ENCODE data around the gene ASGR1. TPM values are rescaled to one million over a fixed set of nuclear protein-coding genes. Genes with fewer than 3 reads are reported as not detected.

ASGR1 gene
- total RNA-seq, 2 experiments from 2014 or later, result 0.63 to 1.3 TPM

DNA sequence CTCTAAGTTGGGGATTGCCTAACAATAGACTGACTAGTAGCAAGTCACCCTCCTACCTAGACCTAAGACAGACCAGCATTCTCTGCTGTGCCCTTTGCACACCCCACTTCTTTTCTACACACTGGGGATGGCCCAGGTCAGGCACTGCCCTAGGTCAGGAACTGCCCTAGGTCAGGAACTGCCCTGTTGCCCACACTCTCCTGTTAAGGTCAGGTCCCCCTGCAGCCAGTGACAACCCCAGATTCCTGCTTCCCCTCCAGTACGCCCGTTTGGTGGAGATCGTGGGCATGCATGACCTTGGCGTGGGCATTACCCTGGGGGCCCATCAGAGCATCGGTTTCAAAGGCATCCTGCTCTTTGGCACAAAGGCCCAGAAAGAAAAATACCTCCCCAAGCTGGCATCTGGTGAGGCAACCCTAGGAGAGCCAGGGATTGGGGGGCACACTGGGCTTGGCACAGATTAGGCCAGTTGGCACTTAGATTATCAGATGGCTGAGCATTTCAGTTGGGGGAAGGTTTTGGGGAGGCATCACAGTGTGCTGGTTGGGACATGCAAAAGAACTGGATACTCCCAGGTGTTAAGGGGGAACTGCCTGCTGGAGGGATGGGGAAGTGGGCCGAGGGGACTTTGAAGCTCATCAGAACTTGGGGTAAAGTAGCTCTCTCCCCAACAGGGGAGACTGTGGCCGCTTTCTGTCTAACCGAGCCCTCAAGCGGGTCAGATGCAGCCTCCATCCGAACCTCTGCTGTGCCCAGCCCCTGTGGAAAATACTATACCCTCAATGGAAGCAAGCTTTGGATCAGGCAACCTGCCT is 42.3 kb upstream of the ASGR1 start:
- ATAC-seq, result no peak

DNA sequence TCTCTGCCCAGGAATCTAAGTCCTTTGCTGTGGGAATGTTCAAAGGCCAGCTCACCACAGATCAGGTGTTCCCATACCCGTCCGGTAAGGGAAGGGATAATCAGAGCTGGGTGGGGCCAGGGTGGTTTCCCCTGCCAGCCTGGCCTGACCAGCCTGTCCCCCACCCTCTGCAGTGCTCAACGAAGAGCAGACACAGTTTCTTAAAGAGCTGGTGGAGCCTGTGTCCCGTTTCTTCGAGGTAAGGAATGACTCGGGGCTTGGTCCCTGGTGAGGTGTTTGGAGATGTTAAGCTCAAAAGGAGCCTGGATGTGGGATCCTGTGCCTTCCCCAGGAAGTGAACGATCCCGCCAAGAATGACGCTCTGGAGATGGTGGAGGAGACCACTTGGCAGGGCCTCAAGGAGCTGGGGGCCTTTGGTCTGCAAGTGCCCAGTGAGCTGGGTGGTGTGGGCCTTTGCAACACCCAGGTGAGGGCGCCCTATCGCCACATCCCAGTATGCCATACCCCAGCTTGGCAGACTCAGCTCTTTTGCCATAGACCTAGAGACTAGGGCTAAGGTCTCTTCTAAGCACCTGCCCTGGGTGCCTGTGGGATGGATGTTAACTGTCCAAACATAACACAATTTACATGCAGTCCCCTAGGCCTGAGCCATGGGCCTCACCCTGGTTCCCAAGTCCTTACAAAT is 41.6 kb upstream of the ASGR1 start:
- ATAC-seq (peak; percentile 56), DNase-seq (peak; percentile 74)
- Mint-ChIP-seq H3K9me3 (ENCODE audit: insufficient read depth) (no peaks in the 10 kb centered on the region), H3K4me3 (peak overlapping the region; percentile 96), H3K27me3 (ENCODE audit: low read depth) (no peaks in the 10 kb centered on the region), H3K36me3 (ENCODE audit: low read depth) (peaks cover 35% of the 10 kb centered on the region), H3K27ac (peak overlapping the region; percentile 95), H3K4me1 (ENCODE audit: low read depth) (peaks cover 50% of the 10 kb centered on the region)
- ChIA-PET CTCF (interaction anchor here (0.8 to 4.5 kb wide), 18 partner anchors 9 to 467 kb away, joined by 3 to 37 read pairs (median 4); partner anchors contain the start of genes DVL2, PHF23 and TP53), POLR2A (interaction anchor here (0.8 to 5.4 kb wide), 10 partner anchors 9 to 175 kb away, joined by 3 to 35 read pairs (median 5); partner anchors contain the start of genes CTDNEP1, DVL2, ELP5 and GABARAP)

More for the DNA sequence above, 42.3 kb upstream of the ASGR1 start:
- peaks cover 42% of the 10 kb centered on the region for H3K4me1 Mint-ChIP-seq (ENCODE audit: low read depth)
- peak overlapping the region; percentile 96 for H3K4me3 Mint-ChIP-seq
- peak overlapping the region; percentile 95 for H3K27ac Mint-ChIP-seq
- no peaks in the 10 kb centered on the region for H3K27me3 Mint-ChIP-seq (ENCODE audit: low read depth)
- ChIA-PET POLR2A (interaction anchor here (0.8 to 5.4 kb wide), 7 partner anchors 8 to 176 kb away, joined by 3 to 35 read pairs (median 6); partner anchors contain the start of genes CTDNEP1, DVL2, ELP5 and GABARAP), CTCF (interaction anchor here (0.8 to 4.5 kb wide), 17 partner anchors 8 to 466 kb away, joined by 3 to 37 read pairs (median 5); partner anchors contain the start of genes DVL2, PHF23 and TP53)
- H3K9me3 Mint-ChIP-seq (ENCODE audit: insufficient read depth), result no peaks in the 10 kb centered on the region
- H3K36me3 Mint-ChIP-seq (ENCODE audit: low read depth), result peaks cover 35% of the 10 kb centered on the region
- DNase-seq, result no peak

DNA sequence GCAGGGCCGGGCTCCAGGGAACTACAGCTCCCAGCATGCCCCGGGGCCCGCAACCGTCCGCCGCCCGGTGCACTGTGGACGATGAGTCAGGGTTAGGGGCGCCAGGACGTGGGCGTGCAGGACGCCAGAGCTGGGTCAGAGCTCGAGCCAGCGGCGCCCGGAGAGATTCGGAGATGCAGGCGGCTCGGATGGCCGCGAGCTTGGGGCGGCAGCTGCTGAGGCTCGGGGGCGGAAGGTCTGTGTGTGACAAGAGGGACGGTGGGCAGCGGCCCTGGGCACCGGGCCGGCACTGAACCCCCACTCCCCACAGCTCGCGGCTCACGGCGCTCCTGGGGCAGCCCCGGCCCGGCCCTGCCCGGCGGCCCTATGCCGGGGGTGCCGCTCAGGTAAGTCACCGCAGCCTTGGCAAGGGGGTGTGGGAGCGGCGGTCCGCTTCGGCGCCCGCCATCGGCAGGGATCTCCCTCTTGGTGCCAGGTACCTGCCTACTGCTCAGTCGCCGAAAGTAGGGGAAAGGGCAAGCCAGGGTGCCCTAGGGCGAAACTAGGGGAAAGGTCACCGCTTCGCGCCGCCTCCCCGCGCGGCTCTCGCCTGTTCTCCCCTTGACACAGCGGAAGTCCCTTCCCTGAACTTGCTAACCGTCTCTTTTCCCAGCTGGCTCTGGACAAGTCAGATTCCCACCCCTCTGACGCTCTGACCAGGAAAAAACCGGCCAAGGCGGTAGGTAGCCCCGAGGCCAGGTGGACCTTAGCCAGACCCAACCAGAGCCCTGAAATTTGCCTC is 40.8 kb upstream of the ASGR1 start, which contains the start of the genes ACADVL and DLG4:
ACADVL (plus strand) TSS at position 127 of the 781 bp plus-strand sequence; CDS start at position 174, 47 bp downstream.
DLG4 (minus strand) TSS at position 25 of the 781 bp plus-strand sequence.
- POLR2A ChIA-PET, result interaction anchor here (0.6 to 5.4 kb wide), 12 partner anchors 10 to 174 kb away, joined by 3 to 35 read pairs (median 5); partner anchors contain the start of genes CTDNEP1, DVL2, ELP5 and GABARAP
- Mint-ChIP-seq H3K4me3 (peak within 1 kb of the TSS; percentile 96), H3K27ac (peak within 1 kb of the TSS; percentile 95), H3K27me3 (ENCODE audit: low read depth) (no peaks in the 10 kb centered on the region), H3K9me3 (ENCODE audit: insufficient read depth) (no peaks in the 10 kb centered on the region), H3K4me1 (ENCODE audit: low read depth) (peaks cover 56% of the 10 kb centered on the region), H3K36me3 (ENCODE audit: low read depth) (peaks cover 35% of the 10 kb centered on the region)
- CTCF ChIA-PET, result interaction anchor here (0.8 to 4.5 kb wide), 18 partner anchors 9 to 467 kb away, joined by 3 to 37 read pairs (median 4); partner anchors contain the start of genes DVL2, PHF23 and TP53
- peak; percentile 75 for ATAC-seq
- peak; percentile 85 for DNase-seq

DNA sequence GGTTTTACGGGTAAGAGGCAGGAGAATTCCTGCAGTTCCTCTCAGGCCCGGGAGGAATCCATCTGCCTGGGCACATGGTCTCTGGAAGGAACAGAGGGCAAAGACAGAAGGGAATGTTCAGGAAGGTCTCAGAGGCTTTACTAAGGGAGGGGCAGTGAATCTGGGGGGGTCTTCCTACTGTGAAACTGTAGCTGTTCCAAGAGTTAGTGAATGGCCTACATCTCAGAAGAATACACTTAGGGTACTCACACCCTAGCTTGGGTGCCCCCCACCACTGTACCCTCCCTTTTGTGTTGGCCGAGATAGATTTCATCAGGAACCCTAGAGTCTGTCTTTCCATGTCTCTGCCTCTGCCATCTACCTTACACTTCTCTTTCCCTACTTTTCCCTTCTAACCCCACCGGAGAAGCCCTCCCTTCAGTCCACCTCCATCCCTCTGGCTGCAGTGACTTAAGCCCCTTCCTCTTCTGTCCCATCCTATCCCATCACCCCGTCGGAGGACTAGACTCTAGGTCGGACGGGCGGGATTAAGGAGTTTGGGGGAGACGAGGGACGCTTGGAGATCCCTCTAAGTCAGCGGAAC is 40.1 kb upstream of the ASGR1 start:
- peaks cover 63% of the 10 kb centered on the region for H3K4me1 Mint-ChIP-seq (ENCODE audit: low read depth)
- H3K27me3 Mint-ChIP-seq (ENCODE audit: low read depth), result no peaks in the 10 kb centered on the region
- POLR2A ChIA-PET, result interaction anchor here (0.6 to 5.4 kb wide), 9 partner anchors 10 to 42 kb away, joined by 3 to 35 read pairs (median 3); partner anchors contain the start of genes CTDNEP1, ELP5, GABARAP and PHF23

DNA sequence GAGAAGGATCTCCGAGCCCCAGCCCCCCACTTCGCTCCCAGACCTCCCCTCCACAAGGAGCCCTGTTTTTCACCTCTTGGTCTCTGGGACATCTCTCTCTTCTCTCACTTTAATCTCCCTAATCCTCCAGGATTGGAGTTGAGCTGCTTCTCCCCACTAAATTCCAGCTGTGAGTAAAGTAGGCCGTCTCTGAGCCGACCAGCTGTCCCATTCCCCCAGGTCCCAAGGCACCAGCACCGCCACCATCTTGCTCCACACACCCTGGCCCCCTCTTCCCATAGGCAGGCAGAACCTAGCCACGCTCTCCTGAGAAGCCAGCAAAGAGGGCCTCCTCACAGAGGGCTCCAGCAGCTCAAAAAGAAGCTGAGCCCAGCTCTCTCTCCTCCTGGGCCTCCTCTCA is 39.6 kb upstream of the ASGR1 start:
- Mint-ChIP-seq H3K9me3 (ENCODE audit: insufficient read depth) (no peaks in the 10 kb centered on the region), H3K27ac (peak overlapping the region; percentile 73), H3K36me3 (ENCODE audit: low read depth) (peaks cover 26% of the 10 kb centered on the region), H3K4me3 (peak overlapping the region; percentile 96), H3K27me3 (ENCODE audit: low read depth) (no peaks in the 10 kb centered on the region), H3K4me1 (ENCODE audit: low read depth) (peaks cover 69% of the 10 kb centered on the region)
- no peak for ATAC-seq
- CTCF ChIA-PET, result interaction anchor here (0.7 to 4.2 kb wide), 3 partner anchors 15 to 78 kb away, joined by 3 to 36 read pairs (median 4); partner anchors contain the start of gene DVL2
- no peak for DNase-seq
- POLR2A ChIA-PET, result interaction anchor here (0.8 to 1.7 kb wide), 5 partner anchors 14 to 25 kb away, joined by 3 to 7 read pairs (median 3); partner anchors contain the start of genes GABARAP and PHF23

More for the DNA sequence above, 40.1 kb upstream of the ASGR1 start:
- Mint-ChIP-seq H3K9me3 (ENCODE audit: insufficient read depth) (no peaks in the 10 kb centered on the region), H3K27ac (peak overlapping the region; percentile 95), H3K36me3 (ENCODE audit: low read depth) (peaks cover 32% of the 10 kb centered on the region), H3K4me3 (peak overlapping the region; percentile 96)
- CTCF ChIA-PET, result interaction anchor here (1.2 to 4.5 kb wide), 6 partner anchors 15 to 173 kb away, joined by 3 to 37 read pairs (median 6); partner anchors contain the start of gene DVL2
- ATAC-seq (no peak), DNase-seq (no peak)

DNA sequence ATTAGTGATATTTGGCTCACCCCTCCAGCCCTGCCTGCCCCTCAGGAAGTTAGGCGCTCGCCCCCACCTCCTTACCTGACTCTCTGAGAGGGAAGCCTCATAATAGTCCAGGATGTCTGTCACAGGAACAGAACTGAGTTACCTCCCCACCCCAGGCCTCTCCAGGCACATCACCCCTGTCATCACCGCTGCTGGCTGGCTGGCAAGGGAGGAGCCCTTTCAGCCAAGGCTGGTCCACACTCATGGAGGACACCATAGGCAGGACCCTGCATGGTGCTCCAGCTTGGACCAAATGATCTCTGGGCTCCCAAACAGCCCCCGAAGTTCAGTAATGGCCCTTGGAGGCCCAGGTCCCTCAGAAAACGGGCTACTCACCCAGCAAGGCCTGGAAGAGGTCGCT is 39.0 kb upstream of the ASGR1 start:
- ChIA-PET POLR2A (interaction anchor here (0.9 to 1.7 kb wide), 3 partner anchors 17 to 24 kb away, joined by 3 to 7 read pairs (median 3); partner anchors contain the start of genes GABARAP and PHF23), CTCF (interaction anchor here (0.7 to 1.3 kb wide), 2 partner anchors 78 to 172 kb away, joined by 3 to 4 read pairs; no protein-coding TSS in a partner anchor)
- no peak for DNase-seq
- no peaks in the 10 kb centered on the region for H3K9me3 Mint-ChIP-seq (ENCODE audit: insufficient read depth)
- peaks cover 21% of the 10 kb centered on the region for H3K36me3 Mint-ChIP-seq (ENCODE audit: low read depth)
- H3K4me3 Mint-ChIP-seq, result peak overlapping the region; percentile 68
- peaks cover 74% of the 10 kb centered on the region for H3K4me1 Mint-ChIP-seq (ENCODE audit: low read depth)
- H3K27ac Mint-ChIP-seq, result peak overlapping the region; percentile 66
- no peak for ATAC-seq
- H3K27me3 Mint-ChIP-seq (ENCODE audit: low read depth), result no peaks in the 10 kb centered on the region

DNA sequence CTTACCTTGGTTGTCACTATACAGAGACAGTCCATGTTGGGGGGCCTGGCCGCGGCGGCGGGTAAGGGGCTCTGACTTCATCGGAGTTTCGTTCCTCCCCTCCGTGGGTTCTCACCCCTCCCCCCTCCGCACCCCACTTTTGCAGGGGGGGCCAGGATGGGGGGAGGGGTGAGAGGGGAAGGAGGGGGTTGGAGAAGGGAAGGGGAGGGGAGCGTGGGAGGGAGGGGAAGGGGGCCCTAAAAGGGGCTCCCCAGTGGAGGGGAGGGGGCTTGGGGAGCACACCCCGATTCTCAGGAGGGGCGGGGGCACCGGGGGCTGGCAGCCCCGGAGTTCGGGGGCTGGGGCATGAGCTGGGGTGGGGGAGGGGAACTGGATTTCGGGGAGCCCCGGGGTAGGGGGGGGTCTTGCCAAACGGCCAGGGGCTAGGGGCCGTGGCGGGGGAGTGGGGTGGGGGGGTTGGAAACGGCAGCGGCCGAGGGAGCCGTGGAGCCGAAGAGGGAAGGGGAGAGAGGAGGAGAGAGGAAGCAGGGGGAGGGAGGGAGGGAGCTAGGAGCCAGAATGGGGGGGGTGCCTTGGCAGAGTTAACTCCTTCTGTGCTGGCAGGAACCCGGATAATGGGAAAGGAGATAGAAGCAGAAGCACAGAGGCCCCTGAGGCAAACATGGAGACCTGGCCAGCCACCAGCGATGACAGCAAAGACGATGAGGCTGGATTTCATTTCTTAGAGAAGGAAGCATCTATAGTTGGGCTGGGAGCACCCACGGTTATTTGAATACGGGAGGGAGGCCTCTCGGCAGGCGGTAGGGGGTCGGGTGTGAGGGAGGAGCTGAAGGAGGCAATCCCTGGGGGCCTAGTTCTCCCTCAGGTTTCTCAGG is 38.2 kb upstream of the ASGR1 start:
- ATAC-seq (no peak), DNase-seq (no peak)
- Mint-ChIP-seq H3K4me1 (ENCODE audit: low read depth) (peaks cover 75% of the 10 kb centered on the region), H3K4me3 (peak overlapping the region; percentile 68), H3K27ac (peak overlapping the region; percentile 66), H3K27me3 (ENCODE audit: low read depth) (no peaks in the 10 kb centered on the region), H3K36me3 (ENCODE audit: low read depth) (peaks cover 19% of the 10 kb centered on the region), H3K9me3 (ENCODE audit: insufficient read depth) (no peaks in the 10 kb centered on the region)
- ChIA-PET CTCF (interaction anchor here (1.3 kb wide), 1 partner anchor 171 kb away, joined by 3 read pairs; no protein-coding TSS in a partner anchor), POLR2A (interaction anchor here (1.7 kb wide), 1 partner anchor 21 kb away, joined by 7 read pairs; the partner anchor contains the start of gene PHF23)

DNA sequence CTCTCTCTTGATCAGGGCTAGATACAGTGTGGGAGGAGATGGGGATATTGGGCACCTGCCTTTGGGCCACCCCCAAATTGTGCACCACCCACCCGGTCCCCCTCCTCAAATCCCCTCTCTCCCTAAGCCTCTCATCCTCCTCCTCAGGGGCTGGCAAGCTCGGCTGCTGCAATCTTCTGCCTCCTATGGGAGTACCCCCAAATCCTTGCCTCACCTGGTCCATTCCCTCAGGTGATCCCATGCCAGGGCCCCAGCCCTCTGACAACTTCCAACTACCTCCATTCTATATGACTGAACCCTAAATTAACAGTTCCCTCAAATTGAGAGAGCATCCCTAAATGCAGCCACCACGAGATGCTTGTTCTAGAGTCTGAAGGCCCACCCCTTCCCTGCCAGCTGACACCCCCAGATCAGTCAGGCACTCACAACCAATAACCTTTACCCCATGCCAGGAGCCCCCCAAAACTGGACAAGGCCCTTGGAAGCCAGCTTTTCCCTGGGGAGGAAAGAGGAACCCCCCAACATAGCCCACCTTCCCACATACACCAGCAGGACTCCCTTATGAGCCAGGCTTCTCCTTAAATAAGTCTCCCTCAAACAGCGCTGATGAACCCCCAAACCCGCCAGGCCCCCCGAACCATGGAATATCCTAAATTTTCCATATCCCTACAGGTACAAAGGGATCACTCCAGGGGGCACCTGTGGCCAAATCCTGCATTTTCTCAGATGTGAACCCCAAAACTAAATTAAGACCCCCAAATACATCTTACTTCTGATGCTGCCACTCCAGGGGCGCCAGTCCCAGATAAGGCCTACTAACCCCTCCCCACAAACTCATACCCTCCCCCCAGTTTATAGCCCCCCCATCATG is 37.3 kb upstream of the ASGR1 start:
- ChIA-PET CTCF (no interaction called here), POLR2A (no interaction called here)
- Mint-ChIP-seq H3K27me3 (ENCODE audit: low read depth) (peaks cover 3% of the 10 kb centered on the region), H3K4me3 (peak overlapping the region; percentile 54), H3K9me3 (ENCODE audit: insufficient read depth) (no peaks in the 10 kb centered on the region), H3K36me3 (ENCODE audit: low read depth) (peaks cover 13% of the 10 kb centered on the region), H3K27ac (no peak overlapping the region), H3K4me1 (ENCODE audit: low read depth) (peaks cover 74% of the 10 kb centered on the region)
- ATAC-seq, result no peak
- DNase-seq, result no peak

DNA sequence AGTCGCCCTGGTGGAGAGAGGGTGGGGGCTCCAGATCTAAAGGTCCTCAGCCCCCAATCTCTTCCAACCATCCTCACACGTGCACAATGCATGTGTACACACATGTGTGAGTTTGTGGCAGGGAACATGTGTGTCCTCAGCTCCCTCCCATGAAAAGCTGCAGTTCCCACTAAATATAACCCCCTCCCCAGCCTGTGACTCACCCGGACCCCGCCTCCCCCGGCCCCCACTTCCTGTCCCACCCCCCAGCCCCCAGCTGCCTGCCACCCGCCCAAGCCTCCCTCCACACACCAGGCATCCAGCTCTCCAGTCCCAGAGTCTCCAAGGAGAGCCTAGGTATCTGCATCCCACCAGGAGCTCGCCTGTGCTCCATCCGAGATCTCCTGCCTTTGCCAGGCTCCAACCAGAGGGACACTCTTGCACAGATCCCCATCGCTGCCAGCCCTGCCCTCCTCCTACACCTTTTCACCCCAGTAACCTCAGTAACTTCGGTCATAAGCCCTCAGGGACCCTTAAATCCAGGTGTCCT is 36.5 kb upstream of the ASGR1 start:
- Mint-ChIP-seq H3K4me3 (peak overlapping the region; percentile 35), H3K27ac (peak overlapping the region; percentile 25), H3K9me3 (ENCODE audit: insufficient read depth) (no peaks in the 10 kb centered on the region), H3K27me3 (ENCODE audit: low read depth) (peaks cover 6% of the 10 kb centered on the region), H3K36me3 (ENCODE audit: low read depth) (peaks cover 5% of the 10 kb centered on the region), H3K4me1 (ENCODE audit: low read depth) (peaks cover 67% of the 10 kb centered on the region)
- ChIA-PET CTCF (interaction anchor here (2.0 kb wide), 1 partner anchor 170 kb away, joined by 9 read pairs; no protein-coding TSS in a partner anchor), POLR2A (no interaction called here)
- no peak for ATAC-seq
- DNase-seq, result no peak
